ENCODE data around the gene SFMBT2.

DNA sequence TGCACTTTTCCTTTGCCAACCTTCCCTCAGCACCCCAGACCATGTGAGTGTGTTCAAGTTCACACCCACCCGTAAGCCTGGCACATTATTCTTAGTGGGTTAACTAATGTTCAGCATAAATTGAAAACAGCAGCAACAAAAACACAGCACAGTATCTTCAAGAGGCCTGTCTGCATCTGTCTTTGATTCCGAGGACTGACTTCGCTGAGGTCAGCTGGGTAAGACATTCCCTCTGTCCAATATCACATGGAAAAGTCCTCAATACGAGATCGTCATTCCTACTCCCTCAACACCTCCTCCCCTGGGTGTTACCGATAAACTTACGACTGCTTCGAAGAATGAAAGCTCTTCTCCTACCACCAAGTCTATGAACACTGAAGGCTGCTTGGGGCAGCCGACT is 218.8 kb downstream of the SFMBT2 start:
- no peak for TF ChIP-seq CTCF (IDR thresholded peaks at IDR 0.05)
- TF ChIP-seq POLR2A (IDR thresholded peaks at IDR 0.05): no peak
- no peak for TF ChIP-seq POLR2AphosphoS5 (IDR thresholded peaks at IDR 0.05)

All from prostate gland (tissue), 2 donors.